B cell (primary cell): ENCODE results near the gene CD72.

Experiments
- EZH2 ChIP-seq: IDR thresholded peaks from 2 replicates; pipeline ENCODE4 v1.6.1; 2012; ENCODE audit warnings: borderline replicate concordance, low read depth, mild to moderate bottlenecking, moderate library complexity, low read length; ENCODE audit not compliant: insufficient read depth, poor library complexity, severe bottlenecking
- TF ChIP-seq, protein P1 (sequence below): fragments of 200-600 bp; IDR thresholded peaks from one replicate; pipeline ENCODE4 v1.8.0; 2022; ENCODE audit warnings: antibody characterized with exemption, mild to moderate bottlenecking

DNA sequence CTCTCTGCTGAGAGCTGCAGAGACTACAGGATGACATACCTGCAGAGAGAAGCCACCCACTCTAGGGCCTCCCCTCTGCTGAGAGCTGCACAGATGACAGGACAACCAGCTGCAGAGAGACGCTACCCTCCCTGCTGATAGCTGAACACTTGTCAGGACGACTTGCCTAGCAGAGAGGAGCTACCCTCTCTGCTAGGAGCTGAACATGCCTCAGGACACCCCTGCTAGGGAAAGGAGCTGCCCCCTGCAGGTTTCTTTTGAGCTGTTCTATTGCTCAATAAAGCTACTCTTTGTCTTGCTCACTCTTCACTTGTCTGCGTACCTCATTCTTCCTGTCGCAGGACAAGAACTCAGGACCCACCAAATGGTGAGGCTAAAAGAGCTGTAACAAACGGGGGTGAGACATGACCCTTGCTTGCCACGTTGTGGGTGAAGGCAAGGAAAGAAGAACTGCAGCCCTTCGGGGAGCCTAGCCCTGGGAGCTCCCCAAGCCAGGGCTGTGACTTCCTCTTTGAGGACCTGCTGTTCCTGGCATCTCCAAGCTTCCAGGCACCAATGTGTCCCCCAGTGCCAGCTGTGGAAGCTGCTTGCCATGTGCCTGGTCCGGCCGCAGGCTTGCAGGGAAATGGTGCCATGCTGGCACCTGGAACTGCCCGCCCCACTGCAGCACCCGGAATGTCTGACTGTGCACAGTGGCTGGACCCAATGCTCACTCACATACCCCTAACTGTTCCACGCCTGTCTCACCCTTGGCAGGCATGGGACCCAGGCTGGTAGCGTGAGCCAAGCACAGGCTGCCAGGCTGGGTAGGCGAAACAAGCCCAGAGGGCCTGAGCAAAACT, 18.2 kb downstream of the CD72 start:
- TF ChIP-seq, protein P1, sequence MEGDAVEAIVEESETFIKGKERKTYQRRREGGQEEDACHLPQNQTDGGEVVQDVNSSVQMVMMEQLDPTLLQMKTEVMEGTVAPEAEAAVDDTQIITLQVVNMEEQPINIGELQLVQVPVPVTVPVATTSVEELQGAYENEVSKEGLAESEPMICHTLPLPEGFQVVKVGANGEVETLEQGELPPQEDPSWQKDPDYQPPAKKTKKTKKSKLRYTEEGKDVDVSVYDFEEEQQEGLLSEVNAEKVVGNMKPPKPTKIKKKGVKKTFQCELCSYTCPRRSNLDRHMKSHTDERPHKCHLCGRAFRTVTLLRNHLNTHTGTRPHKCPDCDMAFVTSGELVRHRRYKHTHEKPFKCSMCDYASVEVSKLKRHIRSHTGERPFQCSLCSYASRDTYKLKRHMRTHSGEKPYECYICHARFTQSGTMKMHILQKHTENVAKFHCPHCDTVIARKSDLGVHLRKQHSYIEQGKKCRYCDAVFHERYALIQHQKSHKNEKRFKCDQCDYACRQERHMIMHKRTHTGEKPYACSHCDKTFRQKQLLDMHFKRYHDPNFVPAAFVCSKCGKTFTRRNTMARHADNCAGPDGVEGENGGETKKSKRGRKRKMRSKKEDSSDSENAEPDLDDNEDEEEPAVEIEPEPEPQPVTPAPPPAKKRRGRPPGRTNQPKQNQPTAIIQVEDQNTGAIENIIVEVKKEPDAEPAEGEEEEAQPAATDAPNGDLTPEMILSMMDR, result no peak
- no peak for TF ChIP-seq EZH2
